Measurements from ENCODE around the gene ANTXR1.

Gene ANTXR1

GRCh38 chr2:69013142-69013839, at the start of gene ANTXR1:
ANTXR1 (plus strand) TSS chr2:69013179; CDS start chr2:69013500, 321 bp downstream.
- Histone ChIP-seq H3K36me3 (ENCODE audit: control insufficient read depth, low read depth, low read length) (no peaks in the 10 kb centered on the region), H3K4me1 (ENCODE audit: control insufficient read depth, low read depth, low read length) (peaks cover 7% of the 10 kb centered on the region), H3K9ac (ENCODE audit: low read length) (peak within 1 kb of the TSS; percentile 78), H3K27me3 (ENCODE audit: control insufficient read depth, insufficient read depth, low read length) (peaks cover 23% of the 10 kb centered on the region), H3K9me3 (ENCODE audit: control insufficient read depth, low read depth, low read length) (no peaks in the 10 kb centered on the region), H3K4me3 (ENCODE audit: low read length) (peak within 1 kb of the TSS; percentile 92), H3K27ac (ENCODE audit: low read length) (peak within 1 kb of the TSS; percentile 30)

GRCh38 chr2:68964282-68964681, 48.7 kb upstream of the ANTXR1 start:
- no peaks in the 10 kb centered on the region for H3K4me1 ChIP-seq (ENCODE audit: control insufficient read depth, low read depth, low read length)
- no peaks in the 10 kb centered on the region for H3K36me3 ChIP-seq (ENCODE audit: control insufficient read depth, low read depth, low read length)
- H3K27ac ChIP-seq (ENCODE audit: low read length) = no peak overlapping the region
- no peaks in the 10 kb centered on the region for H3K9me3 ChIP-seq (ENCODE audit: control insufficient read depth, low read depth, low read length)
- no peak overlapping the region for H3K9ac ChIP-seq (ENCODE audit: low read length)
- H3K27me3 ChIP-seq (ENCODE audit: control insufficient read depth, insufficient read depth, low read length) = no peaks in the 10 kb centered on the region
- H3K4me3 ChIP-seq (ENCODE audit: low read length) = no peak overlapping the region

- H3K9ac ChIP-seq (ENCODE audit: low read length) = no peak overlapping the region
- H3K9me3 ChIP-seq (ENCODE audit: control insufficient read depth, low read depth, low read length) = no peaks in the 10 kb centered on the region
- no peaks in the 10 kb centered on the region for H3K36me3 ChIP-seq (ENCODE audit: control insufficient read depth, low read depth, low read length)
- no peaks in the 10 kb centered on the region for H3K4me1 ChIP-seq (ENCODE audit: control insufficient read depth, low read depth, low read length)
- H3K27me3 ChIP-seq (ENCODE audit: control insufficient read depth, insufficient read depth, low read length) = no peaks in the 10 kb centered on the region
- H3K27ac ChIP-seq (ENCODE audit: low read length) = no peak overlapping the region
- no peak overlapping the region for H3K4me3 ChIP-seq (ENCODE audit: low read length)
Observed at GRCh38 chr2:68968221-68968620, 44.8 kb upstream of the ANTXR1 start.

- Histone ChIP-seq H3K4me1 (ENCODE audit: control insufficient read depth, low read depth, low read length) (no peaks in the 10 kb centered on the region), H3K27me3 (ENCODE audit: control insufficient read depth, insufficient read depth, low read length) (no peaks in the 10 kb centered on the region), H3K9ac (ENCODE audit: low read length) (no peak overlapping the region), H3K9me3 (ENCODE audit: control insufficient read depth, low read depth, low read length) (no peaks in the 10 kb centered on the region), H3K4me3 (ENCODE audit: low read length) (no peak overlapping the region), H3K27ac (ENCODE audit: low read length) (no peak overlapping the region), H3K36me3 (ENCODE audit: control insufficient read depth, low read depth, low read length) (no peaks in the 10 kb centered on the region)
Observed at GRCh38 chr2:68969736-68970490, 43.1 kb upstream of the ANTXR1 start.

- H3K36me3 ChIP-seq (ENCODE audit: control insufficient read depth, low read depth, low read length) = no peaks in the 10 kb centered on the region
- no peaks in the 10 kb centered on the region for H3K9me3 ChIP-seq (ENCODE audit: control insufficient read depth, low read depth, low read length)
- H3K4me3 ChIP-seq (ENCODE audit: low read length) = no peak overlapping the region
- no peaks in the 10 kb centered on the region for H3K27me3 ChIP-seq (ENCODE audit: control insufficient read depth, insufficient read depth, low read length)
- H3K9ac ChIP-seq (ENCODE audit: low read length) = no peak overlapping the region
- no peak overlapping the region for H3K27ac ChIP-seq (ENCODE audit: low read length)
- no peaks in the 10 kb centered on the region for H3K4me1 ChIP-seq (ENCODE audit: control insufficient read depth, low read depth, low read length)
Observed at GRCh38 chr2:68970566-68971265, 42.3 kb upstream of the ANTXR1 start.

- Histone ChIP-seq H3K9ac (ENCODE audit: low read length) (no peak overlapping the region), H3K27ac (ENCODE audit: low read length) (no peak overlapping the region), H3K36me3 (ENCODE audit: control insufficient read depth, low read depth, low read length) (no peaks in the 10 kb centered on the region), H3K27me3 (ENCODE audit: control insufficient read depth, insufficient read depth, low read length) (no peaks in the 10 kb centered on the region), H3K4me3 (ENCODE audit: low read length) (no peak overlapping the region), H3K9me3 (ENCODE audit: control insufficient read depth, low read depth, low read length) (no peaks in the 10 kb centered on the region), H3K4me1 (ENCODE audit: control insufficient read depth, low read depth, low read length) (no peaks in the 10 kb centered on the region)
Observed at GRCh38 chr2:68971591-68972231, 41.3 kb upstream of the ANTXR1 start.

GRCh38 chr2:68974251-68974650, 38.7 kb upstream of the ANTXR1 start, which contains the start of gene GKN1:
GKN1 (plus strand) TSS chr2:68974636; CDS start chr2:68974678, 42 bp downstream.
- H3K27ac ChIP-seq (ENCODE audit: low read length) = no peak within 1 kb of the TSS
- no peaks in the 10 kb centered on the region for H3K9me3 ChIP-seq (ENCODE audit: control insufficient read depth, low read depth, low read length)
- H3K36me3 ChIP-seq (ENCODE audit: control insufficient read depth, low read depth, low read length) = no peaks in the 10 kb centered on the region
- H3K4me3 ChIP-seq (ENCODE audit: low read length) = no peak within 1 kb of the TSS
- no peak within 1 kb of the TSS for H3K9ac ChIP-seq (ENCODE audit: low read length)
- no peaks in the 10 kb centered on the region for H3K27me3 ChIP-seq (ENCODE audit: control insufficient read depth, insufficient read depth, low read length)
- no peaks in the 10 kb centered on the region for H3K4me1 ChIP-seq (ENCODE audit: control insufficient read depth, low read depth, low read length)

- Histone ChIP-seq H3K4me1 (ENCODE audit: control insufficient read depth, low read depth, low read length) (no peaks in the 10 kb centered on the region), H3K9ac (ENCODE audit: low read length) (no peak overlapping the region), H3K27me3 (ENCODE audit: control insufficient read depth, insufficient read depth, low read length) (no peaks in the 10 kb centered on the region), H3K36me3 (ENCODE audit: control insufficient read depth, low read depth, low read length) (no peaks in the 10 kb centered on the region), H3K4me3 (ENCODE audit: low read length) (no peak overlapping the region), H3K9me3 (ENCODE audit: control insufficient read depth, low read depth, low read length) (no peaks in the 10 kb centered on the region), H3K27ac (ENCODE audit: low read length) (no peak overlapping the region)
Observed at GRCh38 chr2:68974946-68975665, 37.9 kb upstream of the ANTXR1 start.

- Histone ChIP-seq H3K4me3 (ENCODE audit: low read length) (no peak overlapping the region), H3K9ac (ENCODE audit: low read length) (no peak overlapping the region), H3K4me1 (ENCODE audit: control insufficient read depth, low read depth, low read length) (no peaks in the 10 kb centered on the region), H3K27me3 (ENCODE audit: control insufficient read depth, insufficient read depth, low read length) (no peaks in the 10 kb centered on the region), H3K36me3 (ENCODE audit: control insufficient read depth, low read depth, low read length) (no peaks in the 10 kb centered on the region), H3K9me3 (ENCODE audit: control insufficient read depth, low read depth, low read length) (no peaks in the 10 kb centered on the region), H3K27ac (ENCODE audit: low read length) (no peak overlapping the region)
Observed at GRCh38 chr2:68975844-68976243, 37.1 kb upstream of the ANTXR1 start.

- no peaks in the 10 kb centered on the region for H3K27me3 ChIP-seq (ENCODE audit: control insufficient read depth, insufficient read depth, low read length)
- no peak overlapping the region for H3K27ac ChIP-seq (ENCODE audit: low read length)
- H3K36me3 ChIP-seq (ENCODE audit: control insufficient read depth, low read depth, low read length) = no peaks in the 10 kb centered on the region
- no peak overlapping the region for H3K4me3 ChIP-seq (ENCODE audit: low read length)
- H3K9me3 ChIP-seq (ENCODE audit: control insufficient read depth, low read depth, low read length) = no peaks in the 10 kb centered on the region
- H3K9ac ChIP-seq (ENCODE audit: low read length) = no peak overlapping the region
- no peaks in the 10 kb centered on the region for H3K4me1 ChIP-seq (ENCODE audit: control insufficient read depth, low read depth, low read length)
Observed at GRCh38 chr2:68977453-68977852, 35.5 kb upstream of the ANTXR1 start.

GRCh38 chr2:68978098-68978497, 34.9 kb upstream of the ANTXR1 start:
- Histone ChIP-seq H3K9ac (ENCODE audit: low read length) (no peak overlapping the region), H3K36me3 (ENCODE audit: control insufficient read depth, low read depth, low read length) (no peaks in the 10 kb centered on the region), H3K9me3 (ENCODE audit: control insufficient read depth, low read depth, low read length) (no peaks in the 10 kb centered on the region), H3K4me1 (ENCODE audit: control insufficient read depth, low read depth, low read length) (no peaks in the 10 kb centered on the region), H3K27ac (ENCODE audit: low read length) (no peak overlapping the region), H3K27me3 (ENCODE audit: control insufficient read depth, insufficient read depth, low read length) (no peaks in the 10 kb centered on the region), H3K4me3 (ENCODE audit: low read length) (no peak overlapping the region)
